ENCODE measurements around the gene VARS2.

Gene VARS2

GRCh38 chr6:30884521-30885480 is 29.2 kb upstream of the VARS2 start:
- peak; percentile 35 for DNase-seq

- DNase-seq: no peak
Measured at GRCh38 chr6:30885481-30885998, 28.5 kb upstream of the VARS2 start.

GRCh38 chr6:30885999-30886896 is 27.8 kb upstream of the VARS2 start:
- DNase-seq: peak; percentile 79

- no peak for DNase-seq
Measured at GRCh38 chr6:30886897-30887255, 27.2 kb upstream of the VARS2 start.

GRCh38 chr6:30887901-30888815 is 25.9 kb upstream of the VARS2 start:
- peak; percentile 45 for DNase-seq

GRCh38 chr6:30888816-30889495 is 25.1 kb upstream of the VARS2 start:
- DNase-seq: no peak

GRCh38 chr6:30889496-30889885 is 24.5 kb upstream of the VARS2 start:
- DNase-seq: no peak

- no peak for DNase-seq
Measured at GRCh38 chr6:30889921-30890645, 24.0 kb upstream of the VARS2 start.

- no peak for DNase-seq
Measured at GRCh38 chr6:30890646-30891449, 23.2 kb upstream of the VARS2 start.

GRCh38 chr6:30891450-30891723 is 22.7 kb upstream of the VARS2 start:
- no peak for DNase-seq

GRCh38 chr6:30891816-30892538 is 22.1 kb upstream of the VARS2 start:
- no peak for DNase-seq

- DNase-seq: no peak
Measured at GRCh38 chr6:30893001-30893591, 20.9 kb upstream of the VARS2 start.

- no peak for DNase-seq
Measured at GRCh38 chr6:30893666-30894065, 20.4 kb upstream of the VARS2 start.

- no peak for DNase-seq
Measured at GRCh38 chr6:30894381-30894780, 19.7 kb upstream of the VARS2 start.

GRCh38 chr6:30894935-30895334 is 19.1 kb upstream of the VARS2 start:
- no peak for DNase-seq

- no peak for DNase-seq
Measured at GRCh38 chr6:30895343-30895742, 18.7 kb upstream of the VARS2 start.

GRCh38 chr6:30896541-30896940 is 17.5 kb upstream of the VARS2 start:
- no peak for DNase-seq

GRCh38 chr6:30897882-30898281 is 16.2 kb upstream of the VARS2 start:
- no peak for DNase-seq

GRCh38 chr6:30898750-30899360 is 15.2 kb upstream of the VARS2 start:
- no peak for DNase-seq

Data from fibroblast of skin of abdomen (primary cell).